ENCODE results near the gene SLC29A1. TPM values are rescaled to one million over a fixed set of nuclear protein-coding genes. Genes with fewer than 3 reads are reported as not detected.

Gene SLC29A1
- total RNA-seq, 2 experiments from 2014 or later: 116 TPM

DNA sequence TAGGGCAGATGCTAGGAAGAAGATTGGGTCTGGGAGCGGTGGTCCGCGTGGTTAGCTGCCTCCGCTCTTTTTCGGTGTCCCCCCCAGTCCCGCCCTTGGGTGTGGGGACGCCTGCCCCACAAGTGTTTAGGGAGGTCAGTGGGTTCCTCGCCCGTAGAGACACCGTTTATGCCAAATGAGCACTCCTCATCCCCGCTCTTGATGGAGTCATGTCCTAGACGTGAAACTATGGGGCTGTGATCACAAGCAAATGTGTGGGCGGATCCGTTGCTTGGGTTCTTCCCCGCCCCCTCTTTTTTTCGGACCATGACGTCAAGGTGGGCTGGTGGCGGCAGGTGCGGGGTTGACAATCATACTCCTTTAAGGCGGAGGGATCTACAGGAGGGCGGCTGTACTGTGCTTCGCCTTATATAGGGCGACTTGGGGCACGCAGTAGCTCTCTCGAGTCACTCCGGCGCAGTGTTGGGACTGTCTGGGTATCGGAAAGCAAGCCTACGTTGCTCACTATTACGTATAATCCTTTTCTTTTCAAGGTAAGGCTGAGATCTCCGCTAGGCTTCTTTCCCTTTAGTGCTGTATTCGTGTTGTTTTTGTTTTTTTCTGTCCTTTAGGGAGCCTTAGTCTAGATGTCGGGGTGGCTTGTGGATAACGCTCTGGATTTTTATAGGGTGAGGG lies 23.4 kb downstream of the SLC29A1 start, which contains the start of gene HSP90AB1:
Gene HSP90AB1, plus strand, starts transcription at position 439 of the 675 bp plus-strand sequence. CDS start 1,529 bp downstream, outside the sequence.
- ChIA-PET CTCF (interaction anchor here (1.0 to 2.7 kb wide), 7 partner anchors 9 to 45 kb away, joined by 3 to 22 read pairs (median 5); partner anchors contain the start of gene SLC35B2), POLR2A (interaction anchor here (0.5 to 4.6 kb wide), 12 partner anchors 9 to 657 kb away, joined by 3 to 92 read pairs (median 6); partner anchors contain the start of genes CDC5L, GTPBP2, SLC29A1 and SLC35B2)

DNA sequence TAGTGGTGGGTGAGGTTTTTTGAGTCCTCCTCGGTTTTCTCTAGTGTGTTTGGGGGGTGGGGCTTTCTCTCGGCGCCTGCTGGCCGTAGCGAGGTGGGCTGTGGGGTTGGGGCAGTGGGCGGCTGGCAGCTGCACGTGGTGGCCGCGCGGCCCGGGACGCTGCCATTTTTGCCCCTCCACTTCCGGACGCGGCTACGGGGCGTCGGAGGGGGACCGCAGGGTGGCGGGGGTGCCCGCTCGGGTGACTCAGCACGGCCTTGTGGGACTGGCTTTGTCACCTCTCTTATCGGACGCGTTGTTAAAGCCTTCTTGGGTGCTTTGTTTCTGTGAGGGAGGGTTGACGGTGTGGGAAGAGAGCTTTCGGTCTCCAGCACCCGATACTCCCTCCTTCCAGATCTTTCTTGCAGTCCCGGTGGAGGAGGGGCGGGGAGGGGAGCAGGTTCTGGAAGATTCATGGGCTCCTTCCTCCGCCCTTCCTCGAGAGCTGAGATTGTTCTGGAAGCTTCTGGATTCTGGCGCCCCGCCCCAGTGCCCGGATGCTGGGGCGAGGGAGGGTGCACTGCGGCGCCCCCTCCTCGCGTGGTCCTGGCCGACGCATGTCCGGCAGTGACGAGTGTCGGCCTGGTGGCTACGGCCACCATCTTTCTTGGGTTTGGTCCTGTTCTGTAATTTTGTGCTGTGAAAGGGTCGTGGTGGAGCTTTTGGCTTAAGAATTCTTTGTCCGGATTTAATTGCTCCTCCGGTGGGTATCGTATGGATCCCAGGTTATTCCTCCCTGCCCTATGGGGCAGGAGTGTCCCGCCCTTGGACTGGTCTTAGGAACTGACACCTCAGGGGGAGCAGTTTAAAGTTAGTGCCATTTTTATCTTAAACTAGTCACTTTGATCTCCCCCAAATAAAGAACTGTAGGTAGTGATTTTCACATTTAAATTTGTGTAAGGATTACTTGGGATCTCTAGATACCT lies 24.2 kb downstream of the SLC29A1 start:
- ChIA-PET POLR2A (interaction anchor here (1.0 to 4.6 kb wide), 8 partner anchors 8 to 140 kb away, joined by 3 to 92 read pairs (median 17); partner anchors contain the start of genes CDC5L, SLC29A1 and SLC35B2), CTCF (interaction anchor here (1.0 to 2.7 kb wide), 7 partner anchors 9 to 46 kb away, joined by 3 to 22 read pairs (median 5); partner anchors contain the start of gene SLC35B2)

GRCh38 chr6:44248579-44248978 lies 25.2 kb downstream of the SLC29A1 start:
- ChIA-PET POLR2A (interaction anchor here (3.4 to 4.6 kb wide), 4 partner anchors 7 to 25 kb away, joined by 27 to 92 read pairs (median 48); partner anchors contain the start of genes SLC29A1 and SLC35B2), CTCF (interaction anchor here (1.1 to 2.7 kb wide), 3 partner anchors 9 to 16 kb away, joined by 3 to 22 read pairs (median 6); partner anchors contain the start of gene SLC35B2)

- CTCF ChIA-PET: interaction anchor here (1.1 to 2.7 kb wide), 2 partner anchors 8 to 15 kb away, joined by 3 to 22 read pairs; partner anchors contain the start of gene SLC35B2
- POLR2A ChIA-PET: interaction anchor here (4.0 to 4.2 kb wide), 2 partner anchors 7 to 14 kb away, joined by 50 to 92 read pairs; partner anchors contain the start of gene SLC35B2
These were observed 25.8 kb downstream of the SLC29A1 start for GRCh38 chr6:44249082-44249748.

- ChIA-PET CTCF (no interaction called here), POLR2A (no interaction called here)
These were observed 26.8 kb downstream of the SLC29A1 start for GRCh38 chr6:44250067-44250717.

DNA sequence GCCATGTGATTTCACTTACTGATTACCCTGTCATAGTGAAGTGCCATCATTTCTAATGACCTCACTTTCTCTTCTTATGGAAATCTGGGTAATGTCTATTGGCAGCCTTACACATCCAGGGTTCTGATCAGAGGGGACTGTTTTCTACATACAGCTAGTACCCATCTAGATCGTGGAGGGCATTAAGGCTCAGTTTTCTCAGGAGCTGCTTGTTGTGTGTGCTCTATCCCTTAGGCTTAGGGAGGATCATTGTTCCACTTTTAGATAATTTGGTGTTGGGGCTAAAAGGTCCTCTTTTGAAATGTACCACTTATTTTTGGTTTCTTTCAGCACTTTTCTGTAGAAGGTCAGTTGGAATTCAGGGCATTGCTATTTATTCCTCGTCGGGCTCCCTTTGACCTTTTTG lies 27.3 kb downstream of the SLC29A1 start:
- CTCF ChIA-PET: no interaction called here
- POLR2A ChIA-PET: no interaction called here

- POLR2A ChIA-PET: interaction anchor here (0.8 kb wide), 1 partner anchor 13 kb away, joined by 4 read pairs; no protein-coding TSS in a partner anchor
- CTCF ChIA-PET: no interaction called here
These were observed 28.5 kb downstream of the SLC29A1 start for GRCh38 chr6:44251576-44252524.

GRCh38 chr6:44253307-44254101 lies 30.1 kb downstream of the SLC29A1 start:
- CTCF ChIA-PET: interaction anchor here (2.0 to 2.1 kb wide), 2 partner anchors 11 to 31 kb away, joined by 5 to 10 read pairs; partner anchors contain the start of gene NFKBIE
- POLR2A ChIA-PET: interaction anchor here (1.1 kb wide), 1 partner anchor 16 kb away, joined by 4 read pairs; no protein-coding TSS in a partner anchor

GRCh38 chr6:44254191-44255104 lies 31.1 kb downstream of the SLC29A1 start:
- ChIA-PET POLR2A (interaction anchor here (0.7 to 3.7 kb wide), 4 partner anchors 8 to 158 kb away, joined by 3 to 92 read pairs (median 6); partner anchors contain the start of gene HSP90AB1), CTCF (interaction anchor here (1.1 to 2.1 kb wide), 3 partner anchors 10 to 32 kb away, joined by 3 to 10 read pairs (median 5); partner anchors contain the start of gene NFKBIE)

GRCh38 chr6:44255105-44255808 lies 31.9 kb downstream of the SLC29A1 start:
- POLR2A ChIA-PET: interaction anchor here (0.6 to 3.7 kb wide), 4 partner anchors 8 to 85 kb away, joined by 3 to 92 read pairs (median 7); partner anchors contain the start of genes HSP90AB1 and SLC29A1
- CTCF ChIA-PET: interaction anchor here (1.1 to 2.1 kb wide), 3 partner anchors 10 to 20 kb away, joined by 3 to 10 read pairs (median 10); partner anchors contain the start of gene NFKBIE

- CTCF ChIA-PET: interaction anchor here (0.6 to 2.3 kb wide), 12 partner anchors 9 to 105 kb away, joined by 3 to 22 read pairs (median 6); partner anchors contain the start of genes HSP90AB1 and SLC29A1
- POLR2A ChIA-PET: interaction anchor here (0.6 to 3.7 kb wide), 5 partner anchors 8 to 84 kb away, joined by 3 to 92 read pairs (median 5); partner anchors contain the start of genes HSP90AB1 and SLC29A1
These were observed 32.7 kb downstream of the SLC29A1 start for GRCh38 chr6:44255871-44256774.

GRCh38 chr6:44256775-44257024 lies 33.3 kb downstream of the SLC29A1 start:
- POLR2A ChIA-PET: interaction anchor here (1.1 to 3.7 kb wide), 2 partner anchors 10 to 14 kb away, joined by 4 to 92 read pairs; partner anchors contain the start of gene HSP90AB1
- CTCF ChIA-PET: interaction anchor here (0.7 to 2.3 kb wide), 12 partner anchors 9 to 105 kb away, joined by 3 to 22 read pairs (median 6); partner anchors contain the start of genes AARS2, HSP90AB1 and SLC29A1

Data from activated CD8-positive, alpha-beta memory T cell treated with anti-CD3 and anti-CD28 coated beads for 36 hours (primary cell).